Tibial nerve (tissue), 4 donors: Measurements from ENCODE around the gene ZNF613. TPM values are rescaled to one million over a fixed set of nuclear protein-coding genes. Genes with fewer than 3 reads are reported as not detected.
"Not testable (repeated sequence)": the region's sequence is repeated elsewhere in the genome, so short reads cannot be mapped to it uniquely, and the experiment has no call there.

Experiments used
- DNase-seq, 2 donors: peaks; one replicate each; pipeline ENCODE4 v3.0.0-alpha.2; 2019; ENCODE audit warnings: low spot score in 2 of 2
- H3K27ac ChIP-seq, 4 donors: fragments of 200-600 bp; sonication (generic) in 3 of 4; one replicate each; pipeline ENCODE4 v1.5.1; 2017 to 2019; ENCODE audit warnings: mild to moderate bottlenecking in 1 of 4
- H3K27me3 ChIP-seq, 2 donors: fragments of 200-600 bp; sonication (generic) in 1 of 2; one replicate each; pipeline versions ENCODE4 v1.5.1 to v1.6.0; 2017 to 2019
- H3K36me3 ChIP-seq, 3 donors: fragments of 200-600 bp; sonication (generic); one replicate each; pipeline ENCODE4 v1.5.1; 2018 to 2019
- H3K4me1 ChIP-seq, 4 donors: fragments of 200-600 bp; sonication (generic) in 3 of 4; one replicate each; pipeline ENCODE4 v1.5.1; 2017 to 2019
- H3K4me3 ChIP-seq, 4 donors: fragments of 200-600 bp; sonication (generic) in 3 of 4; one replicate each; pipeline ENCODE4 v1.5.1; 2017 to 2019; ENCODE audit warnings: mild to moderate bottlenecking in 1 of 4, moderate library complexity in 1 of 4
- H3K9me3 ChIP-seq, 4 donors: fragments of 200-600 bp; sonication (generic) in 3 of 4; one replicate each; pipeline ENCODE4 v1.5.1; 2017 to 2019
- EP300 ChIP-seq, 2 donors: sonication (generic); formaldehyde crosslinking; IDR thresholded peaks; one replicate each; pipeline ENCODE4 v1.6.1; 2017; ENCODE audit warnings: antibody characterized with exemption in 2 of 2, mild to moderate bottlenecking in 1 of 2
- POLR2A ChIP-seq, 2 donors: fragments of 450-650 bp; IDR thresholded peaks; one replicate each; pipeline ENCODE4 v1.6.1; 2017; ENCODE audit warnings: antibody characterized with exemption in 2 of 2, mild to moderate bottlenecking in 2 of 2, moderate library complexity in 2 of 2
- WGBS, 2 donors: methylation state at CpG; one replicate each; pipeline ENCODE4 v1.1.5; 2018; 5-methylcytosine and 5-hydroxymethylcytosine counted together
- total RNA-seq, 4 donors: library from RNA; depleted of rRNA; stranded (reverse); fragments of >200 nt; gene quantifications; one replicate each; pipeline ENCODE4 v1.1.0, GENCODE V29; 2016
- TF ChIP-seq, protein P1 (sequence below), 5 experiments: fragments of 200-600 bp in 3 of 5; fragments of 450-650 bp in 2 of 5; sonication (generic) in 3 of 5; IDR thresholded peaks; one replicate each; pipeline ENCODE4 v1.5.1; 2016 to 2019; ENCODE audit warnings: antibody characterized with exemption in 5 of 5, mild to moderate bottlenecking in 3 of 5, moderate library complexity in 2 of 5

ZNF613 gene
- total RNA-seq, 4 donors from 2014 or later = 5.9 to 8.5 (median 7.5) TPM

DNA sequence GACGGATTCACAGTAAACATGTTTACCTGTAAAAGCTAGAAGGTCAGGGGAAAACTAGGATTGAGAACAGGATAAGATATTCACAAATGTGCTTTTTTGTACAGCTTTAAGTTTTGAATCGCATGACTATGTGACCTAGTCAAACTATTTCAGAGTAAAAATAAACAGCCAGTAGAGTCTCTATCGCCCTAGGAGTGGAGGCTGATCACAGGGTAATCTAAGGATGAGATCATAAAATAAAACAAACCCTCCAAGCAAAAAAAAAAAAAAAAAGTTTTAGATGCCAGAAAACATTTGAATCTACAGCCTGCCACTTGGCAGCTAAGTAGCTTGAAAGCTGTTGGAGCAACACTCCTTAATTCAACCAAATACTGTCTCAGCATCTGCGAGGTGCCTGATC lies 32.5 kb downstream of the ZNF613 start:
- Histone ChIP-seq H3K4me1 (no peaks in the 10 kb centered on the region), H3K36me3 (peaks cover 1 to 68% (median 6%) of the 10 kb centered on the region in 3 donors), H3K27ac (no peak overlapping the region), H3K9me3 (peaks cover 0 to 99% (median 34%) of the 10 kb centered on the region in 4 donors), H3K4me3 (no peak overlapping the region), H3K27me3 (no peaks in the 10 kb centered on the region)
- WGBS, 2 donors = 82 to 93% methylated on average over 4 of the region's 4 CpGs
- no peak for DNase-seq
- TF ChIP-seq EP300 (IDR thresholded peaks at IDR 0.05) (no peak), POLR2A (IDR thresholded peaks at IDR 0.05) (no peak)
- TF ChIP-seq, protein P1, sequence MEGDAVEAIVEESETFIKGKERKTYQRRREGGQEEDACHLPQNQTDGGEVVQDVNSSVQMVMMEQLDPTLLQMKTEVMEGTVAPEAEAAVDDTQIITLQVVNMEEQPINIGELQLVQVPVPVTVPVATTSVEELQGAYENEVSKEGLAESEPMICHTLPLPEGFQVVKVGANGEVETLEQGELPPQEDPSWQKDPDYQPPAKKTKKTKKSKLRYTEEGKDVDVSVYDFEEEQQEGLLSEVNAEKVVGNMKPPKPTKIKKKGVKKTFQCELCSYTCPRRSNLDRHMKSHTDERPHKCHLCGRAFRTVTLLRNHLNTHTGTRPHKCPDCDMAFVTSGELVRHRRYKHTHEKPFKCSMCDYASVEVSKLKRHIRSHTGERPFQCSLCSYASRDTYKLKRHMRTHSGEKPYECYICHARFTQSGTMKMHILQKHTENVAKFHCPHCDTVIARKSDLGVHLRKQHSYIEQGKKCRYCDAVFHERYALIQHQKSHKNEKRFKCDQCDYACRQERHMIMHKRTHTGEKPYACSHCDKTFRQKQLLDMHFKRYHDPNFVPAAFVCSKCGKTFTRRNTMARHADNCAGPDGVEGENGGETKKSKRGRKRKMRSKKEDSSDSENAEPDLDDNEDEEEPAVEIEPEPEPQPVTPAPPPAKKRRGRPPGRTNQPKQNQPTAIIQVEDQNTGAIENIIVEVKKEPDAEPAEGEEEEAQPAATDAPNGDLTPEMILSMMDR (IDR thresholded peaks at IDR 0.05) = no peak

DNA sequence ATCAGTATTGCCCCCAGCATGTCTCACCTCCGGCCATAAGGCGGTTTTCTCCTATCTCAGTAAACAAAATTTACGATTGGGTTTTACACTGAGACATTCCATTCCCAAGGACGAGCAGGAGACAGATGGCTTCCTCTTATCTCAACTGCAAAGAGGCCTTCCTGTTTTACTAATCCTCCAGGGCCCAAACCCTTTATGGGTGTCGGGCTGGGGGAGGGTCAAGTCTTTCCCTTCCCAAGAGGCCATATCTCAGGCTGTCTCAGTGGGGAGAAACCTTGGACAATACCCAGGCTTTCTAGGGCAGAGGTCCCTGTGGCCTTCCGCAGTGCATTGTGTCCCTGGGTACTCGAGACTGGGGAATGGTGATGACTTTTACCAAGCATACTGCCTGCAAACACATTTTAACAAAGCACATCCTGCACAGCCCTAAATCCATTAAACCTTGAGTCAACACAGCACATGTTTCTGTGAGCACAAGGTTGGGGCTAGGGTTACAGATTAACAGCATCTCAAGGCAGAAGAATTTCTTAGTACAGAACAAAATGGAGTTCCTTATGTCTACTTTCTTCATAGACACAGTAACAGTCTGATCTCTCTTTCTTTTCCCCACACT lies 33.5 kb downstream of the ZNF613 start:
- not testable (repeated sequence) for H3K4me3 ChIP-seq, H3K27ac ChIP-seq, DNase-seq, H3K4me1 ChIP-seq, H3K27me3 ChIP-seq
- WGBS, 2 donors = 21 to 37% methylated on average over 7 of the region's 7 CpGs
- Histone ChIP-seq H3K9me3 (peaks cover 0 to 100% (median 37%) of the 10 kb centered on the region in 4 donors), H3K36me3 (peaks cover 11 to 78% (median 15%) of the 10 kb centered on the region in 3 donors)

DNA sequence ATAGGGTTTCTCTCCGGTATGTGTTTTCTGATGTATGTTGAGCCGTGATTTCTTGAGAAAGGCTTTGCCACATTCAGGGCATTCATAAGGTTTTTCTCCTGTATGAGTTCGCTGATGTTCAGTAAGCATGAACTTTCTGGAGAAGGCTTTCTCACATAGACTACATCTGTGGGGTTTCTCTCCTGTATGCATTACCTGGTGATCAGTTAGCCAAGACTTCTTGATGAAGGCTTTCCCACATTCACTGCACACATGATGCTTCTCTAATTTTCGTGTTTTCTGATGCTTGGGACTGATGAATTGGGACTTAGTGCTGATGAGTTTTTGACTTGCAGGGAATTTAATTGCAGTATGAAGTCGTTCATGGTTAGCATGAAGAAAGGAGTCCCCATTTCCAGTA lies 38.3 kb downstream of the ZNF613 start:
- Histone ChIP-seq H3K9me3 (peaks cover 10 to 100% (median 59%) of the 10 kb centered on the region in 4 donors), H3K27ac (no peak overlapping the region), H3K4me1 (no peaks in the 10 kb centered on the region), H3K36me3 (peaks cover 37 to 100% (median 58%) of the 10 kb centered on the region in 3 donors), H3K27me3 (no peaks in the 10 kb centered on the region), H3K4me3 (no peak overlapping the region)
- DNase-seq = no peak
- WGBS, 2 donors = 99% methylated on average over 5 of the region's 5 CpGs
- TF ChIP-seq, protein P1 (IDR thresholded peaks at IDR 0.05) = no peak
- no peak for TF ChIP-seq EP300 (IDR thresholded peaks at IDR 0.05)
- TF ChIP-seq POLR2A (IDR thresholded peaks at IDR 0.05) = no peak

DNA sequence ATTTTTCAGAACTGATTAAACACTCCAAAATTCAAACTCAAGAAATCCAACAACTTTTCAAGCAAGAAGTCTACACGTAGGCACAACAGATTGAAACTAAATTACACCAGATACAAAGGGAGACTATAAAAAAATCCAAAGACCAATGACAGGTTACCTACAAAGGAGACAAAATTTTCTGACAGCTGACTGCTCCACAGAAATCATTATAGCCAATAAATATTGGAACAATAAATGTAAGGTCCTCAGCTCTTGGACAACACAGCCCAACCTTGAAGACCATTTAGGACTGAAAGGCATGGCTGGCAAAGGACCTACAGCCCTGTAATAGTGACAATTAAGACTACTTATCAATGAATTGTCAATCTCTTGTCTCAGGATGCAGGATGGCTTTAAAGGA lies 43.4 kb downstream of the ZNF613 start:
- Histone ChIP-seq H3K27ac (no peak overlapping the region), H3K4me1 (no peaks in the 10 kb centered on the region), H3K4me3 (no peak overlapping the region), H3K27me3 (no peaks in the 10 kb centered on the region), H3K9me3 (peaks cover 20 to 100% (median 72%) of the 10 kb centered on the region in 4 donors), H3K36me3 (peaks cover 39 to 100% (median 85%) of the 10 kb centered on the region in 3 donors)
- 96 to 98% methylated on average over 1 of the region's 1 CpG for WGBS, 2 donors
- TF ChIP-seq EP300 (IDR thresholded peaks at IDR 0.05) = no peak
- TF ChIP-seq POLR2A (IDR thresholded peaks at IDR 0.05) = no peak
- TF ChIP-seq, protein P1 (IDR thresholded peaks at IDR 0.05) = no peak
- DNase-seq = no peak

DNA sequence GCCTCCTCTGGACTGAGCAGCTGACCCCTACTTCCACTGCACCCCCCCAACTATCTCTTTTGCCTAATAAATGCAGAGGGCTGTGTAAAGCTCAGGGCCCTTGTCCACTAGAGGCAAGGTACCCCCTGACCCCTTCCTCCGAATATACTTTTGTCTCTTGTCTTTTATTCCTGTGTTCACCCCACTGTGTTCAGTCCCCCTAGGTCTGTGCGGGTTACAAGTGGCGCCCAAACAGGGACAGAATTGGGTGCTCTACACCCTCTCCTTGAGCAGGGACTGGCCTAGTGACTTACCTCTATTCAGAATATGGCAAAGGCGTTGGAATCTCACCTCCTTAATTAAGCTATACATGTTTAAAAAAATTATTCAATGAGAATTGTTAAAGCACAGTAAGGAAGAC lies 44.4 kb downstream of the ZNF613 start:
- Histone ChIP-seq H3K36me3 (peaks cover 30 to 100% (median 78%) of the 10 kb centered on the region in 3 donors), H3K27me3 (no peaks in the 10 kb centered on the region), H3K4me1 (no peaks in the 10 kb centered on the region), H3K9me3 (peaks cover 20 to 100% (median 71%) of the 10 kb centered on the region in 4 donors), H3K27ac (no peak overlapping the region), H3K4me3 (no peak overlapping the region)
- DNase-seq = no peak
- 94 to 96% methylated on average over 4 of the region's 4 CpGs for WGBS, 2 donors
- TF ChIP-seq EP300 (IDR thresholded peaks at IDR 0.05) = no peak
- no peak for TF ChIP-seq POLR2A (IDR thresholded peaks at IDR 0.05)
- TF ChIP-seq, protein P1 (IDR thresholded peaks at IDR 0.05) = no peak

DNA sequence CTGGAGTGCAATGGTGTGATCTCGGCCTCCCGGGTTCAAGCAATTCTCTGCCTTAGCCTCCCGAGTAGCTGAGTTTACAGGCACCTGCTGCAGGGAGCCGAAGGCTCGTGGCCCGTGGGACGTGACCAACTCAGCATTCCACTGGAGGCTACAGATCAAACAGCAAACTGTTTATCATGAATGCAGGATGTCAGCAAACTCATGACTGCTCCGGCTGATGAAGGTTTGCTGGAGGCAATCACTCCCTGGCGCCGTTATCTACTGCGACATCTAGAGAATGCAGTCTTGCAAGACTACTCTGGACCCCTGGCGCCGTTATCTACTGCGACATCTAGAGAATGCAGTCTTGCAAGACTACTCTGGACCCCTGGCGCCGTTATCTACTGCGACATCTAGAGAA lies 48.5 kb downstream of the ZNF613 start:
- H3K4me1 ChIP-seq, H3K27me3 ChIP-seq, H3K4me3 ChIP-seq, H3K27ac ChIP-seq, DNase-seq: not testable (repeated sequence)
- WGBS, 2 donors = 94 to 97% methylated on average over 17 of the region's 17 CpGs
- Histone ChIP-seq H3K36me3 (peaks cover 11 to 100% (median 43%) of the 10 kb centered on the region in 3 donors), H3K9me3 (peaks cover 10 to 100% (median 59%) of the 10 kb centered on the region in 4 donors)
